WERI-Rb-1 (cell line): ENCODE measurements around the gene PLIN1.
A peak's percentile ranks its signal among the peaks of the same experiment; 100 is the strongest.

Experiments used
- DNase-seq: peaks from one replicate; pipeline ENCODE4 v3.0.0-alpha.2; 2020
- H3K27ac ChIP-seq: fragments of 250-450 bp; sonication (Bioruptor Pico); 2 replicates; pipeline ENCODE4 v1.5.1; 2020; ENCODE audit warnings: mild to moderate bottlenecking, moderate library complexity
- H3K27me3 ChIP-seq: fragments of 250-450 bp; sonication (Bioruptor Pico); 2 replicates; pipeline ENCODE4 v1.5.1; 2021; ENCODE audit warnings: mild to moderate bottlenecking, low read depth, moderate library complexity; ENCODE audit not compliant: insufficient read depth, severe bottlenecking
- H3K36me3 ChIP-seq: fragments of 250-450 bp; sonication (Bioruptor Pico); 2 replicates; pipeline ENCODE4 v1.5.1; 2020; ENCODE audit warnings: mild to moderate bottlenecking, moderate library complexity
- H3K4me3 ChIP-seq: 2 replicates; pipeline ENCODE4 v1.5.1; 2011; ENCODE audit warnings: low read depth, mild to moderate bottlenecking, control low read depth, low read length
- H3K9me3 ChIP-seq: fragments of 250-450 bp; sonication (Bioruptor Pico); 2 replicates; pipeline ENCODE4 v1.5.1; 2021; ENCODE audit warnings: mild to moderate bottlenecking, moderate library complexity; ENCODE audit not compliant: severe bottlenecking
- CTCF ChIP-seq: IDR thresholded peaks from 2 replicates; pipeline ENCODE4 v1.5.1; 2011; ENCODE audit warnings: low read depth, mild to moderate bottlenecking, control low read depth, inconsistent platforms, low read length

PLIN1 gene

GRCh38 chr15:89654847-89655805 lies 24.0 kb downstream of the PLIN1 start, which contains the start of gene KIF7:
Gene KIF7, minus strand, starts transcription at chr15:89655467. Its CDS starts 2,537 bp downstream, at chr15:89652930.
- Histone ChIP-seq H3K4me3 (peak within 1 kb of the TSS; percentile 90), H3K27me3 (no peaks in the 10 kb centered on the region), H3K27ac (0 out of 2 replicates have a peak within 1 kb of the TSS, but pooled peaks have one; percentile 32), H3K9me3 (no peaks in the 10 kb centered on the region), H3K36me3 (peaks cover 12% of the 10 kb centered on the region; the same call in 1 of the 2 replicates)
- TF ChIP-seq CTCF: no peak
- DNase-seq: peak; percentile 74

GRCh38 chr15:89654301-89654761 lies 24.8 kb downstream of the PLIN1 start:
- Histone ChIP-seq H3K27me3 (no peaks in the 10 kb centered on the region), H3K9me3 (no peaks in the 10 kb centered on the region), H3K36me3 (peaks cover 12% of the 10 kb centered on the region; the same call in 1 of the 2 replicates), H3K4me3 (peak overlapping the region; percentile 90), H3K27ac (no peak overlapping the region)
- no peak for DNase-seq
- no peak for TF ChIP-seq CTCF

- DNase-seq: no peak
- H3K27me3 ChIP-seq: no peaks in the 10 kb centered on the region
- no peak overlapping the region for H3K4me3 ChIP-seq
- H3K27ac ChIP-seq: no peak overlapping the region
- TF ChIP-seq CTCF: no peak
- peaks cover 12% of the 10 kb centered on the region; the same call in 1 of the 2 replicates for H3K36me3 ChIP-seq
- H3K9me3 ChIP-seq: no peaks in the 10 kb centered on the region
Observed at GRCh38 chr15:89653578-89653977, 25.6 kb downstream of the PLIN1 start.

- H3K27ac ChIP-seq: no peak overlapping the region
- no peak for DNase-seq
- peaks cover 12% of the 10 kb centered on the region; the same call in 1 of the 2 replicates for H3K36me3 ChIP-seq
- no peaks in the 10 kb centered on the region for H3K9me3 ChIP-seq
- H3K4me3 ChIP-seq: no peak overlapping the region
- no peaks in the 10 kb centered on the region for H3K27me3 ChIP-seq
- no peak for TF ChIP-seq CTCF
Observed at GRCh38 chr15:89652666-89653065, 26.5 kb downstream of the PLIN1 start.

GRCh38 chr15:89652131-89652530 lies 27.0 kb downstream of the PLIN1 start:
- Histone ChIP-seq H3K9me3 (no peaks in the 10 kb centered on the region), H3K27me3 (no peaks in the 10 kb centered on the region), H3K27ac (no peak overlapping the region), H3K4me3 (no peak overlapping the region), H3K36me3 (peaks cover 12% of the 10 kb centered on the region; the same call in 1 of the 2 replicates)
- no peak for DNase-seq
- no peak for TF ChIP-seq CTCF
